Sigmoid colon (tissue), 7 donors: ENCODE results near the gene XYLT2. TPM values are rescaled to one million over a fixed set of nuclear protein-coding genes. Genes with fewer than 3 reads are reported as not detected.

ENCODE experiments used
- DNase-seq: peaks from one replicate; pipeline ENCODE4 v3.0.0-alpha.2; 2019
- H3K27ac ChIP-seq, 4 donors: fragments of 200-600 bp; sonication (generic); one replicate each; pipeline ENCODE4 v1.5.1; 2016 to 2019; ENCODE audit warnings: mild to moderate bottlenecking in 1 of 4
- H3K27me3 ChIP-seq, 3 donors: fragments of 200-600 bp; sonication (generic); one replicate each; pipeline ENCODE4 v1.5.1; 2019; ENCODE audit warnings: mild to moderate bottlenecking in 1 of 3
- H3K36me3 ChIP-seq, 4 donors: fragments of 200-600 bp; sonication (generic); one replicate each; pipeline ENCODE4 v1.5.1; 2016 to 2019
- H3K4me1 ChIP-seq, 4 donors: fragments of 200-600 bp; sonication (generic); one replicate each; pipeline ENCODE4 v1.5.1; 2017 to 2019
- H3K4me3 ChIP-seq, 4 donors: fragments of 200-600 bp; sonication (generic); one replicate each; pipeline ENCODE4 v1.5.1; 2017 to 2019; ENCODE audit warnings: mild to moderate bottlenecking in 2 of 4, moderate library complexity in 1 of 4
- H3K9me3 ChIP-seq, 4 donors: fragments of 200-600 bp in 3 of 4; sonication (generic) in 3 of 4; one replicate each; pipeline versions ENCODE4 v1.5.1 to v1.6.1; 2013 to 2019
- EP300 ChIP-seq, 4 donors: sonication (generic); formaldehyde crosslinking; IDR thresholded peaks; one replicate each; pipeline ENCODE4 v1.6.1; 2017; ENCODE audit warnings: antibody characterized with exemption in 4 of 4
- POLR2A ChIP-seq, 2 donors: fragments of 450-650 bp; IDR thresholded peaks; one replicate each; pipeline ENCODE4 v1.6.1; 2016; ENCODE audit warnings: antibody characterized with exemption in 2 of 2, mild to moderate bottlenecking in 2 of 2, moderate library complexity in 2 of 2
- POLR2AphosphoS5 ChIP-seq, 4 donors: sonication (generic); formaldehyde crosslinking; IDR thresholded peaks; one replicate each; pipeline ENCODE4 v1.6.1; 2017; ENCODE audit warnings: antibody characterized with exemption in 4 of 4
- WGBS, 2 donors: extraction: QIAGEN DNeasy Blood & Tissue Kit; methylation state at CpG; one replicate each; pipeline ENCODE4 v1.1.7; 2013; 5-methylcytosine and 5-hydroxymethylcytosine counted together
- intact Hi-C: fragments of 100-400 bp; cut with DNase I; formaldehyde crosslinking; loops from one replicate; pipeline ENCODE4 v1.15.1; 2023
- polyA plus RNA-seq, 3 donors: library from polyadenylated mRNA; stranded (reverse); fragments of 200-250 nt; gene quantifications; one replicate each; pipeline ENCODE4 v1.2.3, GENCODE V29; 2013
- total RNA-seq, 4 donors: library from RNA; depleted of rRNA; stranded (reverse); fragments of >200 nt; gene quantifications; one replicate each; pipeline ENCODE4 v1.1.0, GENCODE V29; 2016
- TF ChIP-seq, protein P1 (sequence below), 4 experiments: fragments of 450-650 bp in 3 of 4; fragments of 200-600 bp in 1 of 4; IDR thresholded peaks; one replicate each; pipeline ENCODE4 v1.5.1; 2016 to 2019; ENCODE audit warnings: antibody characterized with exemption in 4 of 4, mild to moderate bottlenecking in 3 of 4, moderate library complexity in 2 of 4
- donor health status: healthy with polysubstance abuse.
- donor health status: Bipolar disorder and iron deficiency.
- donor health status: healthy.

Gene XYLT2
- total and polyA plus RNA-seq, 7 donors: 1.8 to 27.4 (median 16.2) TPM

DNA sequence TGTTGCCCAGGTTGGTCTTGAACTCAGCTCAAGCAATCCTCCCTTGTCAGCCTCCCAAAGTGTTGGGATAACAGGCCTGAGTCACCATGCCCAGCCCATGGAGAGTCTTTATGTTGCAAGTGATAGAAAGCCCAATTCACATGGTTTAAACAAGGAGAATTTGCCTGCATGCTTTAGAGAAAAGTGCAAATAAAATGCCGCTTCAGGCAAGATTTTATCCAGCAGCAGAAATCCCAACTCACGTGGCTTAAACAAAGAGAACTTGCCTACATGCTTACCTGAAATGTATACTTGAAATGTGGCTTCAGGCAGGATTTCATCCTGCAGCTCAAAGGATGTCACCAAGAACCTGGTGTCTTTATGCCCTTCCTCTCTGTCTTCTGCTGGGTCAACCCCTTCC, 28.8 kb upstream of the XYLT2 start:
- no peak for DNase-seq
- no peak overlapping the region for H3K27ac ChIP-seq
- H3K4me3 ChIP-seq: no peak overlapping the region
- WGBS, 2 donors: 94 to 96% methylated on average over 2 of the region's 2 CpGs
- H3K27me3 ChIP-seq: no peaks in the 10 kb centered on the region
- TF ChIP-seq POLR2AphosphoS5 (IDR thresholded peaks at IDR 0.05): no peak
- intact Hi-C loops: no loop called here
- H3K4me1 ChIP-seq: peaks cover 0 to 12% (median 9%) of the 10 kb centered on the region in 4 donors
- H3K36me3 ChIP-seq: no peaks in the 10 kb centered on the region
- H3K9me3 ChIP-seq: no peaks in the 10 kb centered on the region

- no peaks in the 10 kb centered on the region for H3K9me3 ChIP-seq
- TF ChIP-seq POLR2A (IDR thresholded peaks at IDR 0.05) (no peak), EP300 (IDR thresholded peaks at IDR 0.05) (no peak)
- TF ChIP-seq, protein P1, sequence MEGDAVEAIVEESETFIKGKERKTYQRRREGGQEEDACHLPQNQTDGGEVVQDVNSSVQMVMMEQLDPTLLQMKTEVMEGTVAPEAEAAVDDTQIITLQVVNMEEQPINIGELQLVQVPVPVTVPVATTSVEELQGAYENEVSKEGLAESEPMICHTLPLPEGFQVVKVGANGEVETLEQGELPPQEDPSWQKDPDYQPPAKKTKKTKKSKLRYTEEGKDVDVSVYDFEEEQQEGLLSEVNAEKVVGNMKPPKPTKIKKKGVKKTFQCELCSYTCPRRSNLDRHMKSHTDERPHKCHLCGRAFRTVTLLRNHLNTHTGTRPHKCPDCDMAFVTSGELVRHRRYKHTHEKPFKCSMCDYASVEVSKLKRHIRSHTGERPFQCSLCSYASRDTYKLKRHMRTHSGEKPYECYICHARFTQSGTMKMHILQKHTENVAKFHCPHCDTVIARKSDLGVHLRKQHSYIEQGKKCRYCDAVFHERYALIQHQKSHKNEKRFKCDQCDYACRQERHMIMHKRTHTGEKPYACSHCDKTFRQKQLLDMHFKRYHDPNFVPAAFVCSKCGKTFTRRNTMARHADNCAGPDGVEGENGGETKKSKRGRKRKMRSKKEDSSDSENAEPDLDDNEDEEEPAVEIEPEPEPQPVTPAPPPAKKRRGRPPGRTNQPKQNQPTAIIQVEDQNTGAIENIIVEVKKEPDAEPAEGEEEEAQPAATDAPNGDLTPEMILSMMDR (IDR thresholded peaks at IDR 0.05): peak in 1 of 4 experiments; percentile 8
- no peak for DNase-seq
- 80 to 84% methylated on average over 10 of the region's 10 CpGs for WGBS, 2 donors
- no peak overlapping the region for H3K27ac ChIP-seq
- H3K4me3 ChIP-seq: no peak overlapping the region
- intact Hi-C loops: no loop called here
- H3K36me3 ChIP-seq: no peaks in the 10 kb centered on the region
- H3K4me1 ChIP-seq: peaks cover 0 to 12% (median 9%) of the 10 kb centered on the region in 4 donors
- H3K27me3 ChIP-seq: no peaks in the 10 kb centered on the region
These were observed 27.2 kb upstream of the XYLT2 start for GRCh38 chr17:50318501-50319285.

DNA sequence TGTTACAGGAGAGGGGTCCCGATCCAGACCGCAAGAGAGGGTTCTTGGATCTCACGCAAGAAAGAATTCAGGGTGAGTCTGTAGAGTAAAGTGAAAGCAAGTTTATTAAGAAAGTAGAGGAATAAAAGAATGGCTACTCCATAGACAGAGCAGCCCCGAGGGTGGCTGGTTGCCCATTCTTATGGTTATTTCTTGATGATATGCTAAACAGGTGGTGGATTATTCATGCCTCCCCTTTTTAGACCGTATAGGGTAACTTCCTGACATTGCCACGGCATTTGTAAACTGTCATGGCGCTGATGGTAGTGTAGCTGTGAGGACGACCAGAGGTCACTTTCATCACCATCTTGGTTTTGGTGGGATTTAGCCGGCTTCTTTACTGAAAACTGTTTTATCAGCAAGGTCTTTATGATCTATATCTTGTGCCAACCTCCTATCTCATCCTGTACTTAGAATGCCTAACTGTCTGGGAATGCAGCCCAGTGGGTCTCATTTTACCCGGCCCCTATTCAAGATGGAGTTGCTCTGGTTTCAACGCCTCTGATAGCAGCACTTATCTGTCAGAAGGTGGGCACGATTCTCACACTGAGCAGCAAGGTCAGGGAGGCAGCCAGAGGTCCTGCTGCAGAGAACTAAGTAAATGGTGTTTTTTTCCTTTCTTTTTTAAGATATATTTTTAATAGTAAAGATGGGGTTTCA, 26.5 kb upstream of the XYLT2 start:
- WGBS, 2 donors: 88 to 90% methylated on average over 12 of the region's 12 CpGs
- intact Hi-C loops: no loop called here

DNA sequence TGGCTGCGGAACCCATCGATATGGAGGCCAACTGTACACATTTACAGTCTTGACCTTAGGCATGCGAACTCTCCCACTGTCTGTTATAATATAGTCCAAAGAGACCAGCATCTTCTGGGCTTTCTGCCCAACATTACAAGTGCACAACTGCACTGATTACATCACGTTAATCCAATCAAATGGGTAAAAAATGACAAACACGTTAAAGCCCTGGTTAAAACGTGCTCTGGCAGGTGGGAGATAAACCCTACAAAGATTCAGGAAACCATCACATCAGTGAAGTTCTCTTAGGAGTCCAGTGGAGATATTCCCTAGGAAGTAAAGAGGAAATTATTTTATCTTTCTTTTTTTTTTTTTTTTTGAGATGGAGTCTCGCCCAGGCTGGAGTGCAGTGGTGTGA, 23.7 kb upstream of the XYLT2 start:
- no peaks in the 10 kb centered on the region for H3K36me3 ChIP-seq
- no peaks in the 10 kb centered on the region for H3K27me3 ChIP-seq
- no peak overlapping the region for H3K27ac ChIP-seq
- H3K4me1 ChIP-seq: peaks cover 0 to 12% (median 9%) of the 10 kb centered on the region in 4 donors
- H3K9me3 ChIP-seq: no peaks in the 10 kb centered on the region
- intact Hi-C loops: no loop called here
- no peak for DNase-seq
- H3K4me3 ChIP-seq: no peak overlapping the region
- TF ChIP-seq, protein P1 (IDR thresholded peaks at IDR 0.05): no peak
- no peak for TF ChIP-seq EP300 (IDR thresholded peaks at IDR 0.05)
- no peak for TF ChIP-seq POLR2A (IDR thresholded peaks at IDR 0.05)
- TF ChIP-seq POLR2AphosphoS5 (IDR thresholded peaks at IDR 0.05): no peak
- WGBS, 2 donors: 75 to 81% methylated on average over 7 of the region's 7 CpGs

More for the DNA sequence above, 26.5 kb upstream of the XYLT2 start:
- H3K27me3 ChIP-seq: no peaks in the 10 kb centered on the region
- peaks cover 0 to 12% (median 9%) of the 10 kb centered on the region in 4 donors for H3K4me1 ChIP-seq
- H3K36me3 ChIP-seq: no peaks in the 10 kb centered on the region
- no peak overlapping the region for H3K4me3 ChIP-seq
- no peaks in the 10 kb centered on the region for H3K9me3 ChIP-seq
- no peak overlapping the region for H3K27ac ChIP-seq
- DNase-seq: no peak
- TF ChIP-seq EP300 (IDR thresholded peaks at IDR 0.05) (no peak), POLR2AphosphoS5 (IDR thresholded peaks at IDR 0.05) (no peak), POLR2A (IDR thresholded peaks at IDR 0.05) (no peak)
- TF ChIP-seq, protein P1 (IDR thresholded peaks at IDR 0.05): no peak

- H3K27me3 ChIP-seq: no peaks in the 10 kb centered on the region
- DNase-seq: no peak
- WGBS, 2 donors: 81 to 82% methylated on average over 5 of the region's 5 CpGs
These were observed 22.9 kb upstream of the XYLT2 start for GRCh38 chr17:50323060-50323459.

More at GRCh38 chr17:50323060-50323459, 22.9 kb upstream of the XYLT2 start:
- no peak overlapping the region for H3K4me3 ChIP-seq
- intact Hi-C loops: no loop called here
- peaks cover 0 to 12% (median 9%) of the 10 kb centered on the region in 4 donors for H3K4me1 ChIP-seq
- TF ChIP-seq POLR2A (IDR thresholded peaks at IDR 0.05) (no peak), POLR2AphosphoS5 (IDR thresholded peaks at IDR 0.05) (no peak), EP300 (IDR thresholded peaks at IDR 0.05) (no peak)
- TF ChIP-seq, protein P1 (IDR thresholded peaks at IDR 0.05): no peak
- no peaks in the 10 kb centered on the region for H3K36me3 ChIP-seq
- H3K9me3 ChIP-seq: no peaks in the 10 kb centered on the region
- H3K27ac ChIP-seq: no peak overlapping the region
